Caco-2 (cell line): ENCODE measurements around the gene RFC1. TPM values are rescaled to one million over a fixed set of nuclear protein-coding genes. Genes with fewer than 3 reads are reported as not detected.

ENCODE experiments used
- BruUV-seq: library from RNA; stranded (reverse); fragments of 400-500 nt; replicated peaks from 2 replicates; lab custom pipeline; 2021; lab: Mats Ljungman, UMichigan
- CTCF ChIA-PET: fragments of 300-600 bp; sonication (Branson Sonifier 250); formaldehyde crosslinking; loops from one replicate; lab custom pipeline; 2022; ENCODE audit warnings: antibody characterized with exemption; lab: Charles Lee
- POLR2A ChIA-PET: fragments of 300-600 bp; sonication (Branson Sonifier 250); formaldehyde crosslinking; loops from one replicate; lab custom pipeline; 2022; ENCODE audit warnings: antibody characterized with exemption; lab: Charles Lee
- DNase-seq, 2 experiments: peaks; one replicate each; pipeline versions ENCODE4 v3.0.0 to v3.0.0-alpha.2; 2020 to 2022
- H3K27me3 ChIP-seq: replicated peaks from 2 replicates; pipeline ENCODE4 v1.6.0; 2011; ENCODE audit warnings: low read length; ENCODE audit not compliant: control insufficient read depth, insufficient read depth
- H3K36me3 ChIP-seq: 2 replicates; pipeline ENCODE4 v1.5.1; 2011; ENCODE audit warnings: low read length; ENCODE audit not compliant: control insufficient read depth, insufficient read depth
- H3K4me1 ChIP-seq: fragments of 250-450 bp; sonication (Bioruptor Pico); 2 replicates; pipeline ENCODE4 v1.5.1; 2020; ENCODE audit warnings: mild to moderate bottlenecking
- H3K4me3 ChIP-seq: 2 replicates; pipeline ENCODE4 v1.5.1; 2011; ENCODE audit warnings: low read depth, mild to moderate bottlenecking, control low read depth, low read length
- H3K9me3 ChIP-seq: fragments of 250-450 bp; sonication (Bioruptor Pico); 2 replicates; pipeline ENCODE4 v1.5.1; 2020; ENCODE audit warnings: mild to moderate bottlenecking, moderate library complexity
- H3K27ac Mint-ChIP-seq: one replicate; pipeline ENCODE4 v1.8.0; 2022; ENCODE audit warnings: mixed read lengths; ENCODE audit not compliant: unreplicated experiment
- H3K27me3 Mint-ChIP-seq: one replicate; pipeline ENCODE4 v1.8.0; 2022; ENCODE audit warnings: mixed read lengths; ENCODE audit not compliant: insufficient read depth, unreplicated experiment
- H3K36me3 Mint-ChIP-seq: one replicate; pipeline ENCODE4 v1.8.0; 2022; ENCODE audit warnings: mild to moderate bottlenecking, mixed read lengths; ENCODE audit not compliant: insufficient read depth, unreplicated experiment
- H3K4me1 Mint-ChIP-seq: one replicate; pipeline ENCODE4 v1.8.0; 2022; ENCODE audit warnings: low read depth, mixed read lengths; ENCODE audit not compliant: unreplicated experiment
- H3K4me3 Mint-ChIP-seq: one replicate; pipeline ENCODE4 v1.8.0; 2022; ENCODE audit warnings: mild to moderate bottlenecking, moderate library complexity, mixed read lengths; ENCODE audit not compliant: unreplicated experiment
- H3K9me3 Mint-ChIP-seq: one replicate; pipeline ENCODE4 v1.8.0; 2022; ENCODE audit warnings: mixed read lengths; ENCODE audit not compliant: unreplicated experiment
- CTCF ChIP-seq, 2 experiments: fragments of 200-600 bp in 1 of 2; IDR thresholded peaks; 1 replicate in 1 of 2; 2 replicates in 1 of 2; pipeline versions ENCODE4 v1.5.1 to v1.8.0; 2011 to 2022; ENCODE audit warnings: antibody characterized with exemption in 1 of 2, control low read depth in 1 of 2, inconsistent platforms in 1 of 2, low read depth in 1 of 2, low read length in 1 of 2, mild to moderate bottlenecking in 1 of 2, moderate library complexity in 1 of 2; ENCODE audit not compliant: insufficient read depth in 1 of 2, severe bottlenecking in 1 of 2, unreplicated experiment in 1 of 2
- intact Hi-C: fragments of 100-400 bp; cut with micrococcal nuclease; formaldehyde crosslinking; loops from one replicate; pipeline ENCODE4 v1.10.0; 2022; ENCODE audit not compliant: unreplicated experiment
- total RNA-seq: library from RNA; stranded (reverse); gene quantifications from 2 replicates; pipeline ENCODE4 v1.2.3, GENCODE V29; 2022

Gene RFC1
- total RNA-seq, 1 experiment from 2014 or later, result 63.4 TPM

DNA sequence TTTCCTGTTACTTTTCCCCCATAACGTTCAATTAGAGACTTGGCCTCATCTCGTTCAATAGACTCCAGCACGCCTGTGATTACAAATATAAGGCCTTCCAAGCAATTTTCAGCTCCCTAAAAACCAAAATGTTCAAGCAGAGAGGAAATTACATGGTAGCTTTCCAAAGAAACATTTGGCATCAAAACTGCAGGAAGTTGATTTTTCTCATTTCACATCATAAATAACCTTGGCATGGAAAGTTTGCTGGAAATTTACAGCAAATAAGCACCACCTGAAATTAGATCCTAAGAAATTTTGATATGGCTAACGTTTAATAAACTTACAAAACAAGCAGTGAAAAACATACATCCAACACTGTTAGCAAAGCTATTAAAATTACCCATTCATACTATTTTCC is 53.3 kb downstream of the RFC1 start:
- intact Hi-C loops, result no loop called here
- Histone ChIP-seq H3K27me3 (no peaks in the 10 kb centered on the region), H3K4me1 (no peaks in the 10 kb centered on the region), H3K4me3 (no peak overlapping the region), H3K9me3 (no peaks in the 10 kb centered on the region), H3K36me3 (peaks cover 1% of the 10 kb centered on the region; the same call in 1 of the 2 replicates)
- peaks cover 34% of the 10 kb centered on the region for H3K36me3 Mint-ChIP-seq
- H3K4me3 Mint-ChIP-seq, result no peak overlapping the region
- no peaks in the 10 kb centered on the region for H3K4me1 Mint-ChIP-seq
- no peak overlapping the region for H3K27ac Mint-ChIP-seq
- POLR2A ChIA-PET, result no interaction called here
- CTCF ChIA-PET, result no interaction called here
- no peak for DNase-seq
- no peaks in the 10 kb centered on the region for H3K9me3 Mint-ChIP-seq
- no peak for TF ChIP-seq CTCF (IDR thresholded peaks at IDR 0.05; ENCODE audit: insufficient read depth in 1 of 2, low read depth in 1 of 2, low read length in 1 of 2, severe bottlenecking in 1 of 2, unreplicated experiment in 1 of 2)
- no TSS peak for BruUV-seq
- no peaks in the 10 kb centered on the region for H3K27me3 Mint-ChIP-seq

- Histone ChIP-seq H3K36me3 (peaks cover 1% of the 10 kb centered on the region; the same call in 1 of the 2 replicates), H3K27me3 (no peaks in the 10 kb centered on the region), H3K4me1 (no peaks in the 10 kb centered on the region), H3K4me3 (no peak overlapping the region), H3K9me3 (no peaks in the 10 kb centered on the region)
- H3K9me3 Mint-ChIP-seq, result no peaks in the 10 kb centered on the region
- no peak overlapping the region for H3K27ac Mint-ChIP-seq
- DNase-seq, result no peak
- peaks cover 59% of the 10 kb centered on the region for H3K36me3 Mint-ChIP-seq
- CTCF ChIA-PET, result no interaction called here
- no peaks in the 10 kb centered on the region for H3K27me3 Mint-ChIP-seq
- TF ChIP-seq CTCF (IDR thresholded peaks at IDR 0.05; ENCODE audit: insufficient read depth in 1 of 2, low read depth in 1 of 2, low read length in 1 of 2, severe bottlenecking in 1 of 2, unreplicated experiment in 1 of 2), result no peak
- peaks cover 7% of the 10 kb centered on the region for H3K4me1 Mint-ChIP-seq
- no TSS peak for BruUV-seq
- H3K4me3 Mint-ChIP-seq, result no peak overlapping the region
- intact Hi-C loops, result no loop called here
- POLR2A ChIA-PET, result no interaction called here
Measured at GRCh38 chr4:39308611-39309010, 57.6 kb downstream of the RFC1 start.

- H3K36me3 ChIP-seq, result no peaks in the 10 kb centered on the region; the same call in 1 of the 2 replicates
- intact Hi-C loops, result no loop called here
- Mint-ChIP-seq H3K4me1 (peaks cover 7% of the 10 kb centered on the region), H3K9me3 (no peaks in the 10 kb centered on the region), H3K27ac (no peak overlapping the region), H3K36me3 (peaks cover 66% of the 10 kb centered on the region), H3K27me3 (no peaks in the 10 kb centered on the region), H3K4me3 (no peak overlapping the region)
- POLR2A ChIA-PET, result no interaction called here
- CTCF ChIA-PET, result no interaction called here
- H3K4me1 ChIP-seq, result no peaks in the 10 kb centered on the region
- H3K27me3 ChIP-seq, result no peaks in the 10 kb centered on the region
- no TSS peak for BruUV-seq
- TF ChIP-seq CTCF (IDR thresholded peaks at IDR 0.05; ENCODE audit: insufficient read depth in 1 of 2, low read depth in 1 of 2, low read length in 1 of 2, severe bottlenecking in 1 of 2, unreplicated experiment in 1 of 2), result no peak
- no peak overlapping the region for H3K4me3 ChIP-seq
- H3K9me3 ChIP-seq, result no peaks in the 10 kb centered on the region
- DNase-seq, result no peak
Measured at GRCh38 chr4:39305912-39306677, 60.1 kb downstream of the RFC1 start.
